GM10248 (cell line): ENCODE data around the gene SEC31B.

Experiments used
- CTCF ChIA-PET: fragments of 300-600 bp; sonication (Branson Sonifier 250); formaldehyde crosslinking; extraction: SDS; loops from one replicate; lab custom pipeline; 2021; ENCODE audit warnings: antibody characterized with exemption; lab: Yijun Ruan, JAX
- POLR2A ChIA-PET: fragments of 350-650 bp; sonication (Branson Sonifier 250); formaldehyde crosslinking; extraction: SDS; loops from one replicate; lab custom pipeline; 2020; ENCODE audit warnings: antibody characterized with exemption; lab: Yijun Ruan, JAX
- DNase-seq: peaks from one replicate; pipeline ENCODE4 v3.0.0; 2012; ENCODE audit errors: extremely low spot score
- TF ChIP-seq, protein P1 (sequence below): IDR thresholded peaks from 2 replicates; pipeline ENCODE4 v1.5.1; 2012; ENCODE audit warnings: mild to moderate bottlenecking, low read depth; ENCODE audit errors: extremely low read depth, missing control alignments, control extremely low read depth

Gene SEC31B

DNA sequence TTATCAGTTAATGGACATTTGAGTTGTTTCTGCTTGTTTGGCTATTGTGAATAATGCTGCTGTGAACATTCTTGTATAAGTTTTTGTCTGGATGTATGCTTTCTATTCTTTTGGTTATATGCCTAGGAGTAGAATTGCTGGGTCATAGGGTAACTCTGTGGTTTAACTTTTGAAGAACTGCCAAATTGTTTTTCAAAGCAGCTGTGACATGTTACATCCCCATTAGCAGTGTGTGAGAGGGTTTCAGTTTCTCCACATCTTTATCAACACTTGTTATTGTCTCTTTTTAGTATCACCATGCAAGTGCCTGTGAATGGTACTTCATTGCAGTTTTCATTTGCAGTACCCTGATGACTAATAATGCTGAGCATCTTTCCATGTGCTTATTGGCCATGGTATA lies 12.1 kb upstream of the SEC31B start:
- ChIA-PET POLR2A (no interaction called here), CTCF (interaction anchor here (5.1 kb wide), 1 partner anchor 13 kb away, joined by 34 read pairs; no protein-coding TSS in a partner anchor)
- no peak for DNase-seq
- TF ChIP-seq, protein P1, sequence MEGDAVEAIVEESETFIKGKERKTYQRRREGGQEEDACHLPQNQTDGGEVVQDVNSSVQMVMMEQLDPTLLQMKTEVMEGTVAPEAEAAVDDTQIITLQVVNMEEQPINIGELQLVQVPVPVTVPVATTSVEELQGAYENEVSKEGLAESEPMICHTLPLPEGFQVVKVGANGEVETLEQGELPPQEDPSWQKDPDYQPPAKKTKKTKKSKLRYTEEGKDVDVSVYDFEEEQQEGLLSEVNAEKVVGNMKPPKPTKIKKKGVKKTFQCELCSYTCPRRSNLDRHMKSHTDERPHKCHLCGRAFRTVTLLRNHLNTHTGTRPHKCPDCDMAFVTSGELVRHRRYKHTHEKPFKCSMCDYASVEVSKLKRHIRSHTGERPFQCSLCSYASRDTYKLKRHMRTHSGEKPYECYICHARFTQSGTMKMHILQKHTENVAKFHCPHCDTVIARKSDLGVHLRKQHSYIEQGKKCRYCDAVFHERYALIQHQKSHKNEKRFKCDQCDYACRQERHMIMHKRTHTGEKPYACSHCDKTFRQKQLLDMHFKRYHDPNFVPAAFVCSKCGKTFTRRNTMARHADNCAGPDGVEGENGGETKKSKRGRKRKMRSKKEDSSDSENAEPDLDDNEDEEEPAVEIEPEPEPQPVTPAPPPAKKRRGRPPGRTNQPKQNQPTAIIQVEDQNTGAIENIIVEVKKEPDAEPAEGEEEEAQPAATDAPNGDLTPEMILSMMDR: no peak

GRCh38 chr10:100529475-100530298 lies 10.0 kb upstream of the SEC31B start, which contains the start of gene NDUFB8:
Gene NDUFB8 (minus strand): TSS chr10:100529871. CDS start chr10:100529851, 20 bp downstream.
- CTCF ChIA-PET: interaction anchor here (0.6 to 3.3 kb wide), 4 partner anchors 11 to 265 kb away, joined by 3 to 25 read pairs (median 4); no protein-coding TSS in a partner anchor
- TF ChIP-seq, protein P1: no peak
- DNase-seq: peak; percentile 84
- POLR2A ChIA-PET: no interaction called here

- TF ChIP-seq, protein P1: no peak
- DNase-seq: no peak
- CTCF ChIA-PET: interaction anchor here (0.6 to 3.3 kb wide), 2 partner anchors 11 to 264 kb away, joined by 3 to 25 read pairs; no protein-coding TSS in a partner anchor
- POLR2A ChIA-PET: no interaction called here
These were observed 9.3 kb upstream of the SEC31B start for GRCh38 chr10:100528921-100529474.

DNA sequence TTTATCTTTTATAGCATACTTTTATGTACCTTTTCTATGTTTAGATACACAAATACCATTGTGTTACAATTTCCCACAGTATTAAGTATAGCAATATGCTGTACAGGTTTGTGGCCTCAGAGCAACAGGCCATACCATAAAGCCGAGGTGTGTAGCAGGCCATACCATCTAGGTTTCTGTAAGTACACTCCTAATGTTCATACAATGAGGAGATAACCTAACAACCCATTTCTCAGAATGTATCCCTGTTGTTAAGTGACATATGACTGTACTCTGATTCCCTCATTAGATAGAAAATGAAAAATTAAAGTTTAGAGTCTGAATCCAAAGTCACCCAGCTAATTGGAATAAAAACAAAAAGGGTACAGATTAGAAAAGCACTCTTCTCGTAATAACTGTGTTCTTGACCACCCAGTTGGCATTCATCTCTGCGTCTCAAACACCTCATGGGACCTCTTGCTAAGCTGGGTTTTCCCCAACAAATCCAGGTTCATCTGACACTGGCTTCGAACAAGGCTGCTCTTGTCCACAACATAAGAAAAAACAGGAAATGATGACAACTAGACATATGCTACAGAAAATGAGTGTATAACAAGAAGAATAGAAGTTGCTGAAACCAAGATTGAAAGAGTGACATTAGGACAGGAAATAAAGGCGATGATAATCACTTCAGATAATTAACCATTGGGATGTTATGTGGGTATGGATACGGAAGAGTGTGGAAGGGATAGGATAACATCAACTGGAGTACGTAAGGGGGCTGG lies 8.6 kb upstream of the SEC31B start:
- ChIA-PET CTCF (interaction anchor here (1.1 to 3.7 kb wide), 3 partner anchors 10 to 682 kb away, joined by 3 to 25 read pairs (median 14); no protein-coding TSS in a partner anchor), POLR2A (no interaction called here)

GRCh38 chr10:100524638-100525037 lies 5.0 kb upstream of the SEC31B start:
- TF ChIP-seq, protein P1: no peak
- POLR2A ChIA-PET: no interaction called here
- no peak for DNase-seq
- CTCF ChIA-PET: interaction anchor here (1.0 to 6.1 kb wide), 5 partner anchors 12 to 43 kb away, joined by 3 to 26 read pairs (median 4); partner anchors contain the start of gene HIF1AN

More for the DNA sequence above, 8.6 kb upstream of the SEC31B start:
- no peak for DNase-seq
- TF ChIP-seq, protein P1: no peak

GRCh38 chr10:100524206-100524605 lies 4.5 kb upstream of the SEC31B start:
- DNase-seq: no peak
- ChIA-PET CTCF (interaction anchor here (1.1 to 6.1 kb wide), 3 partner anchors 12 to 42 kb away, joined by 3 to 26 read pairs (median 14); partner anchors contain the start of gene HIF1AN), POLR2A (no interaction called here)
- TF ChIP-seq, protein P1: no peak
